ENCODE data around the gene PSEN1. TPM values are rescaled to one million over a fixed set of nuclear protein-coding genes. Genes with fewer than 3 reads are reported as not detected.

PSEN1 gene
- polyA plus RNA-seq, 2 of the 4 experiments (the other 2 are of a cell fraction): 21.6 to 38.1 TPM

DNA sequence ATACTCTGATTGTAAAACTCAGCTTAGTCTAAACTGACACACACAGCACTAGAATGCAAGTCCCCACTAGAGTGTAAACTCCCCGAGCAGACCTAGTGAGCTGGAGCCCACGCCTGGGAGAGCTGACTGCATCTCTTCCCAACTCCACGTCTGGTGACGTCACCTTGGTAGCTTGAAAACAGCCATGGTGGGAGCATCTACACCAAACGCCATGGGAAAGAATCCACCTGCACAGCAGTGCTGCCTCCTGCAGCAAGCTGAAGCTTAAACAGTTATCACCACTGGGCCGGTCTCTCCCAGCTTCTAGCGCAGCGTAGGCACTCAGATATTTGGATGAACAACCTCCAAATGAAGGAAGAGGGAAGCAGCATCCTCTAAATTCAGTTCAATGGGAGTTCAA, 96.7 kb downstream of the PSEN1 start:
- no peak overlapping the region for H3K4me3 ChIP-seq
- no peak for DNase-seq (ENCODE audit: low read depth in 1 of 2, low spot score in 1 of 2)
- POLR2A ChIA-PET: no interaction called here
- H3K4me1 ChIP-seq: peaks cover 53% of the 10 kb centered on the region
- H3K27ac ChIP-seq: peak overlapping the region in 1 of 2 experiments; percentile 76; a peak in 2 of 6 replicates
- TF ChIP-seq PHF8 (IDR thresholded peaks at IDR 0.05; ENCODE audit: borderline replicate concordance, low read depth): no peak
- TF ChIP-seq KDM1A (IDR thresholded peaks at IDR 0.05; ENCODE audit: low read depth): no peak
- no peak for TF ChIP-seq SREBF2 (IDR thresholded peaks at IDR 0.05)
- TF ChIP-seq TFCP2L1 (CRISPR knock-in tag; IDR thresholded peaks at IDR 0.05): no peak
- TF ChIP-seq RNF2 (IDR thresholded peaks at IDR 0.05; ENCODE audit: borderline replicate concordance, low read depth): no peak
- no peak for TF ChIP-seq ZSCAN20 (CRISPR knock-in tag; IDR thresholded peaks at IDR 0.05)
- TF ChIP-seq GATA3 (IDR thresholded peaks at IDR 0.05; ENCODE audit: borderline replicate concordance): no peak
- no peak for TF ChIP-seq ZFP36 (IDR thresholded peaks at IDR 0.05; ENCODE audit: borderline replicate concordance, partially characterized antibody)
- TF ChIP-seq, protein P1, sequence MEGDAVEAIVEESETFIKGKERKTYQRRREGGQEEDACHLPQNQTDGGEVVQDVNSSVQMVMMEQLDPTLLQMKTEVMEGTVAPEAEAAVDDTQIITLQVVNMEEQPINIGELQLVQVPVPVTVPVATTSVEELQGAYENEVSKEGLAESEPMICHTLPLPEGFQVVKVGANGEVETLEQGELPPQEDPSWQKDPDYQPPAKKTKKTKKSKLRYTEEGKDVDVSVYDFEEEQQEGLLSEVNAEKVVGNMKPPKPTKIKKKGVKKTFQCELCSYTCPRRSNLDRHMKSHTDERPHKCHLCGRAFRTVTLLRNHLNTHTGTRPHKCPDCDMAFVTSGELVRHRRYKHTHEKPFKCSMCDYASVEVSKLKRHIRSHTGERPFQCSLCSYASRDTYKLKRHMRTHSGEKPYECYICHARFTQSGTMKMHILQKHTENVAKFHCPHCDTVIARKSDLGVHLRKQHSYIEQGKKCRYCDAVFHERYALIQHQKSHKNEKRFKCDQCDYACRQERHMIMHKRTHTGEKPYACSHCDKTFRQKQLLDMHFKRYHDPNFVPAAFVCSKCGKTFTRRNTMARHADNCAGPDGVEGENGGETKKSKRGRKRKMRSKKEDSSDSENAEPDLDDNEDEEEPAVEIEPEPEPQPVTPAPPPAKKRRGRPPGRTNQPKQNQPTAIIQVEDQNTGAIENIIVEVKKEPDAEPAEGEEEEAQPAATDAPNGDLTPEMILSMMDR (IDR thresholded peaks at IDR 0.05): no peak
- TF ChIP-seq CBX8 (IDR thresholded peaks at IDR 0.05): no peak
- TF ChIP-seq ZNF302 (CRISPR knock-in tag; IDR thresholded peaks at IDR 0.05): no peak
- no peak for TF ChIP-seq HEYL (CRISPR knock-in tag; IDR thresholded peaks at IDR 0.05)
- no peak for TF ChIP-seq FOSL2 (IDR thresholded peaks at IDR 0.05)
- no peak for TF ChIP-seq FOSL2 (CRISPR knock-in tag; IDR thresholded peaks at IDR 0.05)
- TF ChIP-seq, protein P2, sequence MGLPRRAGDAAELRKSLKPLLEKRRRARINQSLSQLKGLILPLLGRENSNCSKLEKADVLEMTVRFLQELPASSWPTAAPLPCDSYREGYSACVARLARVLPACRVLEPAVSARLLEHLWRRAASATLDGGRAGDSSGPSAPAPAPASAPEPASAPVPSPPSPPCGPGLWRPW (IDR thresholded peaks at IDR 0.05): no peak
- TF ChIP-seq CEBPB (IDR thresholded peaks at IDR 0.05): no peak
- TF ChIP-seq MAFK (IDR thresholded peaks at IDR 0.05; ENCODE audit: partially characterized antibody): no peak
- no peak for TF ChIP-seq NR3C1 (IDR thresholded peaks at IDR 0.05)
- TF ChIP-seq BHLHE40 (IDR thresholded peaks at IDR 0.05; ENCODE audit: low read depth, low read length): no peak
- no peak for TF ChIP-seq POLR2A (IDR thresholded peaks at IDR 0.05; ENCODE audit: low read length)
- FAIRE-seq: no peak
- 81% methylated on average over 8 of the region's 8 CpGs for WGBS (ENCODE audit: missing lambda C conversion rate)
- no peak for ATAC-seq
- no peak overlapping the region for H3K4me2 ChIP-seq
- H3K9me3 ChIP-seq: no peaks in the 10 kb centered on the region
- CTCF ChIA-PET: interaction anchor here (0.6 to 3.0 kb wide), 13 partner anchors 10 to 400 kb away, joined by 3 to 28 read pairs (median 5); no protein-coding TSS in a partner anchor

DNA sequence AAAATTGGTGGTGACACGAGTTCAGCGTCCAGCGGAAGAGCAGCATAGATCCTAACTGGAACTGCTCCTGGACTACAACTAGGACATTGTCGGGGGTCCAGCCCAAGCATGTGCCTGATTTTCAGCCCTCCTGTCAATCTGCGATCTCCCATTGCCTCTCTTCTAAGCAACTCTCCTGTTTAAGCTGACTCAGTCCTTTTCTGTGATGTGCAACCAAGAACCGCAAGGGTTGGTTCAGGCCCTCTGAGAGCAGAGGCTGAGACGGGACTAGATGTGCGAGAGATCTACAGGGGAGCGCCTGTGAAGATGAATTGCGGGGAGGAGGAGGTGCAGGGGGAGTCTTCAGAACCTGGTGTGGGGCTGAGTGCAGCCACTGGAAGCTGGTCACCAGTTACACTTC, 97.3 kb downstream of the PSEN1 start:
- Histone ChIP-seq H3K4me3 (no peak overlapping the region), H3K27ac (0 out of 6 replicates have a peak overlapping the region, but pooled peaks of 1 of the 2 experiments have one; percentile 76), H3K9me3 (no peaks in the 10 kb centered on the region), H3K4me1 (peaks cover 52% of the 10 kb centered on the region), H3K4me2 (no peak overlapping the region)
- CTCF ChIA-PET: interaction anchor here (0.6 to 3.0 kb wide), 6 partner anchors 9 to 238 kb away, joined by 3 to 28 read pairs (median 6); no protein-coding TSS in a partner anchor
- 92% methylated on average over 9 of the region's 10 CpGs for WGBS (ENCODE audit: missing lambda C conversion rate)
- DNase-seq (ENCODE audit: low read depth in 1 of 2, low spot score in 1 of 2) (no peak), ATAC-seq (no peak), FAIRE-seq (no peak)
- TF ChIP-seq HDAC2 (IDR thresholded peaks at IDR 0.05): no peak
- TF ChIP-seq MAFK (IDR thresholded peaks at IDR 0.05; ENCODE audit: partially characterized antibody): peak; percentile 84
- TF ChIP-seq FOXS1 (CRISPR knock-in tag; IDR thresholded peaks at IDR 0.05): no peak
- POLR2A ChIA-PET: no interaction called here

DNA sequence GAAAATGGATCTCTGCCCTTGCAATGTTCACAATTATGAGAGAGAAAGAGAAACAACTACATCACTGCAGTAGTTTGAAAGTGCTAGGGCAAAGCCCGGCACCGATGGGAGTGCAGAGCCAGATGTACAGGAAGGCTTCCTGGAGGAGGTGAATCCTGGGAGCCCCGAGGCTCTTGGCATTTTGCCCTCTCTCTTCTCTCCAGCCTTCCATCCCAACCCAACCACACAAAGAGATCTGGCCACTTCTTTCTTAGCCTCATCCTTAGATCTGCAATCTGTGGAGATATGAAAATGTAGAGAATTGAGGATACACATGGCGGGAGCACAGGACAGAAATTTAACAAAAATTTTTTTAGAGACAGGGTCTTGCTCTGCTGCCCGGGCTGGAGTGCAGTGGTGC, 97.7 kb downstream of the PSEN1 start:
- 80% methylated on average over 5 of the region's 5 CpGs for WGBS (ENCODE audit: missing lambda C conversion rate)
- H3K4me3 ChIP-seq: no peak overlapping the region
- 0 out of 6 replicates have a peak overlapping the region, but pooled peaks of 1 of the 2 experiments have one; percentile 8 for H3K27ac ChIP-seq
- CTCF ChIA-PET: interaction anchor here (1.1 kb wide), 1 partner anchor 9 kb away, joined by 3 read pairs; no protein-coding TSS in a partner anchor
- FAIRE-seq: no peak
- no peak for DNase-seq (ENCODE audit: low read depth in 1 of 2, low spot score in 1 of 2)
- no peaks in the 10 kb centered on the region for H3K9me3 ChIP-seq
- no peak overlapping the region for H3K4me2 ChIP-seq
- peaks cover 52% of the 10 kb centered on the region for H3K4me1 ChIP-seq
- POLR2A ChIA-PET: no interaction called here
- TF ChIP-seq ZSCAN20 (CRISPR knock-in tag; IDR thresholded peaks at IDR 0.05) (no peak), ZFP36 (IDR thresholded peaks at IDR 0.05; ENCODE audit: borderline replicate concordance, partially characterized antibody) (peak; percentile 42)
- no peak for ATAC-seq
